ENCODE data around the gene CADM2.

GRCh38 chr3:85321892-85322291 lies 363.1 kb downstream of the CADM2 start:
- TF ChIP-seq CTCF (IDR thresholded peaks at IDR 0.05) (no peak), POLR2AphosphoS5 (IDR thresholded peaks at IDR 0.05; ENCODE audit: low read depth, low read length) (no peak), REST (IDR thresholded peaks at IDR 0.05; ENCODE audit: insufficient read depth in 1 of 2, low read depth in 2 of 2, low read length in 1 of 2) (no peak), SIN3A (IDR thresholded peaks at IDR 0.05; ENCODE audit: borderline replicate concordance, insufficient read depth, low read depth, low read length) (no peak)
